OCI-LY7 (cell line): ENCODE data around the gene IL1RN. TPM values are rescaled to one million over a fixed set of nuclear protein-coding genes. Genes with fewer than 3 reads are reported as not detected.
A peak's percentile ranks its signal among the peaks of the same experiment; 100 is the strongest.

ENCODE experiments used
- BruUV-seq: library from RNA; stranded (reverse); fragments of 400-500 nt; replicated peaks from 2 replicates; lab custom pipeline; 2021; lab: Mats Ljungman, UMichigan
- CTCF ChIA-PET: fragments of 300-600 bp; sonication (Branson Sonifier 250); formaldehyde crosslinking; loops from one replicate; lab custom pipeline; 2022; ENCODE audit warnings: antibody characterized with exemption; ENCODE audit not compliant: unreplicated experiment; lab: Charles Lee
- POLR2A ChIA-PET: fragments of 300-600 bp; sonication (Branson Sonifier 250); formaldehyde crosslinking; loops from one replicate; lab custom pipeline; 2022; ENCODE audit warnings: antibody characterized with exemption; lab: Charles Lee
- DNase-seq: peaks from one replicate; pipeline ENCODE4 v3.0.0-alpha.2; 2015; ENCODE audit warnings: low spot score
- H2AFZ ChIP-seq: fragments of 200-600 bp; sonication (generic), shearing (Covaris generic); 2 replicates; pipeline ENCODE4 v1.6.1; 2014; ENCODE audit warnings: mild to moderate bottlenecking, antibody characterized with exemption, low read length, moderate library complexity
- H3K27ac ChIP-seq: fragments of 200-600 bp; sonication (generic); 2 replicates; pipeline ENCODE4 v1.5.1; 2014; ENCODE audit warnings: mixed run types, low read depth, mild to moderate bottlenecking, moderate library complexity, low read length, inconsistent platforms; ENCODE audit not compliant: poor library complexity, severe bottlenecking
- H3K36me3 ChIP-seq: fragments of 200-600 bp; sonication (generic); 2 replicates; pipeline ENCODE4 v1.6.1; 2014; ENCODE audit warnings: mild to moderate bottlenecking, antibody characterized with exemption, low read length, moderate library complexity, mixed read lengths; ENCODE audit not compliant: insufficient read depth
- H3K4me1 ChIP-seq: fragments of 200-600 bp; sonication (generic); 2 replicates; pipeline ENCODE4 v1.5.1; 2014; ENCODE audit warnings: mild to moderate bottlenecking, low read length; ENCODE audit not compliant: insufficient read depth, poor library complexity, severe bottlenecking
- H3K4me2 ChIP-seq: fragments of 200-600 bp; sonication (generic); 2 replicates; pipeline ENCODE4 v1.6.1; 2014; ENCODE audit warnings: mild to moderate bottlenecking, low read length
- H3K4me3 ChIP-seq: fragments of 200-600 bp; sonication (generic); 2 replicates; pipeline ENCODE4 v1.5.1; 2014; ENCODE audit warnings: mild to moderate bottlenecking, low read depth, low read length; ENCODE audit not compliant: poor library complexity, severe bottlenecking
- H3K79me2 ChIP-seq: fragments of 200-600 bp; sonication (generic); 2 replicates; pipeline ENCODE4 v1.6.1; 2016; ENCODE audit warnings: low read depth, mild to moderate bottlenecking, low read length, moderate library complexity, mixed read lengths; ENCODE audit not compliant: insufficient read depth
- H3K9me2 ChIP-seq: fragments of 200-600 bp; sonication (generic); 2 replicates; pipeline ENCODE4 v1.6.1; 2016; ENCODE audit warnings: mild to moderate bottlenecking, low read length, mixed read lengths; ENCODE audit not compliant: insufficient read depth
- H3K9me3 ChIP-seq: fragments of 200-600 bp; sonication (generic); 2 replicates; pipeline ENCODE4 v1.6.1; 2014; ENCODE audit warnings: mild to moderate bottlenecking, mixed run types, low read length, mixed read lengths
- H4K20me1 ChIP-seq: fragments of 200-600 bp; sonication (generic); 2 replicates; pipeline ENCODE4 v1.6.1; 2014; ENCODE audit warnings: mild to moderate bottlenecking, antibody characterized with exemption, low read length, moderate library complexity, mixed read lengths; ENCODE audit not compliant: insufficient read depth
- EZH2phosphoT487 ChIP-seq: fragments of 200-600 bp; sonication (generic); IDR thresholded peaks from 2 replicates; pipeline ENCODE4 v1.6.1; 2018; ENCODE audit warnings: low read depth, borderline replicate concordance, mild to moderate bottlenecking, mixed run types, antibody characterized with exemption, low read length, moderate library complexity, mixed read lengths
- intact Hi-C: fragments of 100-400 bp; cut with micrococcal nuclease; formaldehyde crosslinking; loops from one replicate; pipeline ENCODE4 v1.10.0; 2022; ENCODE audit not compliant: unreplicated experiment
- total RNA-seq, 2 experiments: library from RNA; depleted of rRNA in 1 of 2; stranded (reverse); fragments of >200 nt in 1 of 2; shearing (Covaris generic) in 1 of 2; gene quantifications; 2 replicates each; pipeline ENCODE4 v1.2.3, GENCODE V29; 2014 to 2022
- TF ChIP-seq, protein P1 (sequence below): fragments of 200-600 bp; sonication (generic); conservative IDR thresholded peaks from 2 replicates; pipeline ENCODE4 v1.5.1; 2014; ENCODE audit warnings: mild to moderate bottlenecking, antibody characterized with exemption, low read length, moderate library complexity, mixed read lengths

Gene IL1RN
- total RNA-seq, 2 experiments from 2014 or later: not detected

- H3K4me1 ChIP-seq: peaks cover 27% of the 10 kb centered on the region
- no peaks in the 10 kb centered on the region for H3K9me3 ChIP-seq
- POLR2A ChIA-PET: interaction anchor here (1.6 to 3.8 kb wide), 3 partner anchors 8 to 38 kb away, joined by 5 to 25 read pairs (median 24); no protein-coding TSS in a partner anchor
- peaks cover 28% of the 10 kb centered on the region for H4K20me1 ChIP-seq
- intact Hi-C loops: loop anchor here (10.0 kb wide), 1 partner anchor 689 kb away; no protein-coding TSS in a partner anchor
- CTCF ChIA-PET: no interaction called here
- H3K4me2 ChIP-seq: peak overlapping the region; percentile 100
- TF ChIP-seq EZH2phosphoT487: no peak
- TF ChIP-seq, protein P1, sequence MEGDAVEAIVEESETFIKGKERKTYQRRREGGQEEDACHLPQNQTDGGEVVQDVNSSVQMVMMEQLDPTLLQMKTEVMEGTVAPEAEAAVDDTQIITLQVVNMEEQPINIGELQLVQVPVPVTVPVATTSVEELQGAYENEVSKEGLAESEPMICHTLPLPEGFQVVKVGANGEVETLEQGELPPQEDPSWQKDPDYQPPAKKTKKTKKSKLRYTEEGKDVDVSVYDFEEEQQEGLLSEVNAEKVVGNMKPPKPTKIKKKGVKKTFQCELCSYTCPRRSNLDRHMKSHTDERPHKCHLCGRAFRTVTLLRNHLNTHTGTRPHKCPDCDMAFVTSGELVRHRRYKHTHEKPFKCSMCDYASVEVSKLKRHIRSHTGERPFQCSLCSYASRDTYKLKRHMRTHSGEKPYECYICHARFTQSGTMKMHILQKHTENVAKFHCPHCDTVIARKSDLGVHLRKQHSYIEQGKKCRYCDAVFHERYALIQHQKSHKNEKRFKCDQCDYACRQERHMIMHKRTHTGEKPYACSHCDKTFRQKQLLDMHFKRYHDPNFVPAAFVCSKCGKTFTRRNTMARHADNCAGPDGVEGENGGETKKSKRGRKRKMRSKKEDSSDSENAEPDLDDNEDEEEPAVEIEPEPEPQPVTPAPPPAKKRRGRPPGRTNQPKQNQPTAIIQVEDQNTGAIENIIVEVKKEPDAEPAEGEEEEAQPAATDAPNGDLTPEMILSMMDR: no peak
- no TSS peak for BruUV-seq
- peak; percentile 79 for DNase-seq
- no peak overlapping the region for H2AFZ ChIP-seq
- H3K79me2 ChIP-seq: peaks cover 61% of the 10 kb centered on the region
- no peaks in the 10 kb centered on the region for H3K9me2 ChIP-seq
- H3K36me3 ChIP-seq: peaks cover 32% of the 10 kb centered on the region
- H3K27ac ChIP-seq: peak overlapping the region; percentile 87
- H3K4me3 ChIP-seq: peak overlapping the region; percentile 90
These were observed 48.6 kb downstream of the IL1RN start for GRCh38 chr2:113175736-113176695.

DNA sequence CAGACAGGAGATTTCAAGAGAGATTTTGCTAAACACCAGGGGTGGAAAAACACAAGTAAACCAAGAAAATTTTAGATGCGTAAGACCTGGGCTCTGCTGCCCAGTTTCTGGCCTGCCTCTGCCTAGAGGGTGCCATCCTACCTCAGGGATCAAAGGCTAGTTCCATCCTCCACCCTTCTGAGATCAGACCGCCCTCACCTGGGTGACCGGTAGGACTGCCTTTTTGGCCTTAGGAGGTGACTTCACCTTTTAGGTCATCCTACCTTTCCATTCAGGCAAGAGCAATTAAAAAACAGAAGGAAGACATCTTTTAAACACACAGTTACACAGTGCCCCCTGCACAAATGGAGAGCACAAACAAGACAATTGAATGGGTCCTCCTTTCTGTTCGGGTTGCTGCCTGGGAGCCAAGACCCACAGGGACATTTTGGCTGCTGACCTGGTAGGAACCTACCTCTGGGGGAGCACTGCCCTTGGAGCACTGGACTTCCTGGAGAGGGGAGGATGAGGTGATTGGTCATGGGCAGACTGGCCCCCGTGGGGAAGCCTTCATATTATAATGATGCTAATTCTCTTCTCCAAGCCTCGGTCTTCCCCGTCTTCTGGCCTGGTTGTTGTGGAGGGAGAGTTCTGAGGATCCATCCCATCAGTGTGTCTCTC, 49.4 kb downstream of the IL1RN start:
- Histone ChIP-seq H3K4me2 (peak overlapping the region; percentile 100), H3K4me3 (peak overlapping the region; percentile 90), H3K4me1 (peaks cover 33% of the 10 kb centered on the region)

More for the DNA sequence above, 49.4 kb downstream of the IL1RN start:
- POLR2A ChIA-PET: interaction anchor here (3.8 kb wide), 1 partner anchor 39 kb away, joined by 25 read pairs; no protein-coding TSS in a partner anchor
- Histone ChIP-seq H3K27ac (peak overlapping the region; percentile 87), H3K9me2 (no peaks in the 10 kb centered on the region), H3K36me3 (peaks cover 39% of the 10 kb centered on the region), H3K79me2 (peaks cover 61% of the 10 kb centered on the region), H3K9me3 (no peaks in the 10 kb centered on the region), H2AFZ (no peak overlapping the region), H4K20me1 (peaks cover 28% of the 10 kb centered on the region)
- DNase-seq: no peak
- intact Hi-C loops: loop anchor here (10.0 kb wide), 1 partner anchor 688 kb away; no protein-coding TSS in a partner anchor
- CTCF ChIA-PET: no interaction called here
- BruUV-seq: no TSS peak
- TF ChIP-seq EZH2phosphoT487: no peak
- TF ChIP-seq, protein P1: no peak
